ENCODE measurements around the gene PSMA1.

Gene PSMA1

DNA sequence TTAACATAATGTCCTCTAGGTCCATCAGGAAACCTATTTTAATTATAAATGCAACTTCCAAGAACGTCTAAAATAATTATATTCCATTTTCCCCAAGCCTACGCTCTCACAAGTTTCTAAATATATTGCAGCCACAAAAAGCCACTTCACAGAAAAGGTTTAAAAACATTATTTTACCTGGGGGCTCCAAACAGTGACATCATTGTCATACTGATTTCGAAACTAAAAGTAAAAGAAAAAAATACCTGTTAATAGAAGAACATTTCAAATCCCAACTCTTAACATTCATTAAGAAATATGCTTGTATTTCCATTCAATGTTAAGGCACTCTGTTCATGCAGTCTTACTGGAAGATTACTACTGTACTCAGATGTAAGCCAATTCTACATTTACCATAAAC, 1.4 kb downstream of the PSMA1 start:
- Histone ChIP-seq H3K27ac (replicated peaks; ENCODE audit: low read length) (no peak overlapping the region), H3K36me3 (replicated peaks in 1 of 2; ENCODE audit: control insufficient read depth in 2 of 2, insufficient read depth in 2 of 2, low read length in 2 of 2) (peaks cover 5 to 47% of the 10 kb centered on the region in 2 donors), H3K4me1 (ENCODE audit: control insufficient read depth in 2 of 2, insufficient read depth in 1 of 2, low read depth in 1 of 2, low read length in 2 of 2) (peaks cover 1% of the 10 kb centered on the region in 2 donors), H3K9ac (ENCODE audit: low read depth, low read length, poor library complexity) (no peak overlapping the region), H3K23ac (ENCODE audit: low read depth, low read length, poor library complexity) (no peak overlapping the region), H3K14ac (ENCODE audit: low read length) (no peak overlapping the region), H4K8ac (ENCODE audit: low read depth, low read length) (no peak overlapping the region), H3K9me3 (replicated peaks in 1 of 2; ENCODE audit: control insufficient read depth in 2 of 2, insufficient read depth in 1 of 2, low read depth in 1 of 2, low read length in 2 of 2) (no peaks in the 10 kb centered on the region), H3K18ac (ENCODE audit: low read length) (no peak overlapping the region), H2BK12ac (ENCODE audit: low read length) (no peak overlapping the region), H3K4ac (ENCODE audit: low read length) (no peak overlapping the region), H2BK15ac (ENCODE audit: low read length) (no peak overlapping the region), H2BK120ac (ENCODE audit: low read depth, low read length) (no peak overlapping the region), H4K91ac (ENCODE audit: low read depth, low read length, poor library complexity) (no peak overlapping the region), H3K4me3 (ENCODE audit: low read length in 2 of 2) (peak overlapping the region in 1 of 2 donors; percentile 86), H2AK5ac (ENCODE audit: low read depth, low read length) (no peak overlapping the region), H3K79me1 (ENCODE audit: low read depth, low read length) (no peaks in the 10 kb centered on the region), H2AFZ (ENCODE audit: low read length) (no peak overlapping the region), H3K27me3 (ENCODE audit: control insufficient read depth in 3 of 3, insufficient read depth in 3 of 3, low read depth in 1 of 3, low read length in 3 of 3) (no peaks in the 10 kb centered on the region), H3K4me2 (ENCODE audit: insufficient read depth, low read length, poor library complexity, severe bottlenecking) (peak overlapping the region; percentile 11), H2BK5ac (ENCODE audit: low read length) (no peak overlapping the region)
- no CpG with 5 or more reads among the region's 3 CpGs for WGBS, 2 donors (ENCODE audit: extremely low coverage in 2 of 2, insufficient read length in 2 of 2, insufficient replicate concordance in 1 of 2)
- DNase-seq (ENCODE audit: low spot score): no peak

DNA sequence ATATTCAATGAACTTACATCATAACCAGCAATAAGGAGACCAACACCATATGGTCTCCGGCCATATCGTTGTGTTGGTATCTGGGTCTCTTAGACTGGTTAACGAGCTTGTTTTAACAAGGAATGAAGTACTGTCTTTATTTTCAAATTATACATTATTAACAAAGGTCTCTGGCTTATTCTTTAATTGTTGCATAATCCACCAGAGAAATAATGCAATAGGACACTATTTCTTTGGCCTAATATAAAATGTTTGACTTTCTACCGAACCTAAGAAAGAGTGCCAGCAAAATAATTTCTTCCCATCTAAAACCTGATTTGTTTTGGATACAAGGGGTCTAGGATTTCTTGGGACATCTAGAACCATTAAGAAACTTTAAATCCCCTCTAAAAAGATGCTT, 6.4 kb downstream of the PSMA1 start:
- no peaks in the 10 kb centered on the region for H3K9me3 ChIP-seq (replicated peaks in 1 of 2; ENCODE audit: control insufficient read depth in 2 of 2, insufficient read depth in 1 of 2, low read depth in 1 of 2, low read length in 2 of 2)
- no peak overlapping the region for H2BK15ac ChIP-seq (ENCODE audit: low read length)
- no peak overlapping the region for H3K18ac ChIP-seq (ENCODE audit: low read length)
- H3K4me1 ChIP-seq (ENCODE audit: control insufficient read depth in 2 of 2, insufficient read depth in 1 of 2, low read depth in 1 of 2, low read length in 2 of 2): no peaks in the 10 kb centered on the region
- no peak overlapping the region for H3K14ac ChIP-seq (ENCODE audit: low read length)
- no peak overlapping the region for H3K9ac ChIP-seq (ENCODE audit: low read depth, low read length, poor library complexity)
- H2AFZ ChIP-seq (ENCODE audit: low read length): no peak overlapping the region
- no peak overlapping the region for H3K27ac ChIP-seq (replicated peaks; ENCODE audit: low read length)
- no peak overlapping the region for H3K4me2 ChIP-seq (ENCODE audit: insufficient read depth, low read length, poor library complexity, severe bottlenecking)
- H3K27me3 ChIP-seq (ENCODE audit: control insufficient read depth in 3 of 3, insufficient read depth in 3 of 3, low read depth in 1 of 3, low read length in 3 of 3): no peaks in the 10 kb centered on the region
- H3K79me1 ChIP-seq (ENCODE audit: low read depth, low read length): no peaks in the 10 kb centered on the region
- no peak overlapping the region for H2BK5ac ChIP-seq (ENCODE audit: low read length)
- H3K23ac ChIP-seq (ENCODE audit: low read depth, low read length, poor library complexity): no peak overlapping the region
- no peak overlapping the region for H3K4me3 ChIP-seq (ENCODE audit: low read length in 2 of 2)
- H4K8ac ChIP-seq (ENCODE audit: low read depth, low read length): no peak overlapping the region
- no peak overlapping the region for H2BK12ac ChIP-seq (ENCODE audit: low read length)
- no peak overlapping the region for H3K4ac ChIP-seq (ENCODE audit: low read length)
- no peak overlapping the region for H4K91ac ChIP-seq (ENCODE audit: low read depth, low read length, poor library complexity)
- no peak for DNase-seq (ENCODE audit: low spot score)
- H3K36me3 ChIP-seq (replicated peaks in 1 of 2; ENCODE audit: control insufficient read depth in 2 of 2, insufficient read depth in 2 of 2, low read length in 2 of 2): peaks cover 17 to 93% of the 10 kb centered on the region in 2 donors
- H2BK120ac ChIP-seq (ENCODE audit: low read depth, low read length): no peak overlapping the region
- H2AK5ac ChIP-seq (ENCODE audit: low read depth, low read length): no peak overlapping the region
- WGBS, 2 donors (ENCODE audit: extremely low coverage in 2 of 2, insufficient read length in 2 of 2, insufficient replicate concordance in 1 of 2): no CpG with 5 or more reads among the region's 4 CpGs

DNA sequence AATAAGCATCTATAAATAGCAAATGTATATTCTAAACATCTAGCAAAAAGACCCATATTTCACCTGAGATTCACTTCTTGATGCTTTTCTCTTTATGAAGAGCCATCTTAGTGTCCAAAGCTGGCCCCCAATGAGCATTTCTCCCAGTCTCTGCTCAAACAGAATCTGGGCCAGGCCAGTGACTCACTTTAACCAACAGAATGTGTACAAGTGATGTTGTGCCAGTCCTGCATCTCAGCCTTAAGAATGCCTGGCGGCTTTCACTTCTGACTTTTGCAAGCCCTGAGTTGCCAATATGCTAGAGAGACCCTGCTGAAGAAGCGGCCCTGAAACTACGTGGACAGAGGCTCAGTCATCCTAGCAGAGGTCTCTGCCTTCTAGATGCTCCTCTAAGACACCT, 13.7 kb downstream of the PSMA1 start:
- H3K14ac ChIP-seq (ENCODE audit: low read length): no peak overlapping the region
- H2BK15ac ChIP-seq (ENCODE audit: low read length): no peak overlapping the region
- no peak overlapping the region for H2BK12ac ChIP-seq (ENCODE audit: low read length)
- H2AK5ac ChIP-seq (ENCODE audit: low read depth, low read length): no peak overlapping the region
- no peak overlapping the region for H3K4me3 ChIP-seq (ENCODE audit: low read length in 2 of 2)
- H2BK120ac ChIP-seq (ENCODE audit: low read depth, low read length): no peak overlapping the region
- no peaks in the 10 kb centered on the region for H3K27me3 ChIP-seq (ENCODE audit: control insufficient read depth in 3 of 3, insufficient read depth in 3 of 3, low read depth in 1 of 3, low read length in 3 of 3)
- H3K23ac ChIP-seq (ENCODE audit: low read depth, low read length, poor library complexity): no peak overlapping the region
- H3K36me3 ChIP-seq (replicated peaks in 1 of 2; ENCODE audit: control insufficient read depth in 2 of 2, insufficient read depth in 2 of 2, low read length in 2 of 2): peaks cover 22 to 79% of the 10 kb centered on the region in 2 donors
- no peaks in the 10 kb centered on the region for H3K9me3 ChIP-seq (replicated peaks in 1 of 2; ENCODE audit: control insufficient read depth in 2 of 2, insufficient read depth in 1 of 2, low read depth in 1 of 2, low read length in 2 of 2)
- H3K18ac ChIP-seq (ENCODE audit: low read length): no peak overlapping the region
- H2BK5ac ChIP-seq (ENCODE audit: low read length): no peak overlapping the region
- no peak overlapping the region for H4K8ac ChIP-seq (ENCODE audit: low read depth, low read length)
- no peak overlapping the region for H3K9ac ChIP-seq (ENCODE audit: low read depth, low read length, poor library complexity)
- H3K4me2 ChIP-seq (ENCODE audit: insufficient read depth, low read length, poor library complexity, severe bottlenecking): no peak overlapping the region
- no peaks in the 10 kb centered on the region for H3K79me1 ChIP-seq (ENCODE audit: low read depth, low read length)
- no CpG with 5 or more reads among the region's 3 CpGs for WGBS, 2 donors (ENCODE audit: extremely low coverage in 2 of 2, insufficient read length in 2 of 2, insufficient replicate concordance in 1 of 2)
- H4K91ac ChIP-seq (ENCODE audit: low read depth, low read length, poor library complexity): no peak overlapping the region
- DNase-seq (ENCODE audit: low spot score): no peak
- no peak overlapping the region for H2AFZ ChIP-seq (ENCODE audit: low read length)
- H3K4me1 ChIP-seq (ENCODE audit: control insufficient read depth in 2 of 2, insufficient read depth in 1 of 2, low read depth in 1 of 2, low read length in 2 of 2): no peaks in the 10 kb centered on the region
- H3K27ac ChIP-seq (replicated peaks; ENCODE audit: low read length): no peak overlapping the region
- H3K4ac ChIP-seq (ENCODE audit: low read length): no peak overlapping the region

DNA sequence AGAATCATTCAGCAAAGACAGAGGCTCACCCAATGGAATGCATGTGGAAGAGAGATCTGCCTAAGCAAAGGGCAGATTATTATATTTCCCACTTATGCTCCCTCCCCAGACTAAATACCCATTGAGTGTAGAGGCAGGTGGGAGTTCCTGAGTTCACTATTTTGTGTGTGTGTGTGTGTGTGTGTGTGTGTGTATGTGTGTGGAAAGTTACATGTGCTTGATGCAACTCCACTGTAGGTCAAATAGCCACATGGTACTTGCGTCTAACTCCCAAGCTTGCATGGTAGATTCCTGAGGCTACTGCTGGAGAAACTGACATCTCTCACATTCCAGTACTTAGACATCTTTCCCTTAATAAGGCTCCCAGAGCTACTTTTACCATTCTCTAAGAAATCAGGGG, 17.2 kb downstream of the PSMA1 start:
- Histone ChIP-seq H2BK5ac (ENCODE audit: low read length) (no peak overlapping the region), H3K18ac (ENCODE audit: low read length) (no peak overlapping the region), H3K4me3 (ENCODE audit: low read length in 2 of 2) (no peak overlapping the region), H3K4me2 (ENCODE audit: insufficient read depth, low read length, poor library complexity, severe bottlenecking) (no peak overlapping the region), H2AK5ac (ENCODE audit: low read depth, low read length) (no peak overlapping the region), H2BK120ac (ENCODE audit: low read depth, low read length) (no peak overlapping the region), H3K9ac (ENCODE audit: low read depth, low read length, poor library complexity) (no peak overlapping the region), H3K4ac (ENCODE audit: low read length) (no peak overlapping the region), H2BK15ac (ENCODE audit: low read length) (no peak overlapping the region), H2AFZ (ENCODE audit: low read length) (no peak overlapping the region), H3K36me3 (replicated peaks in 1 of 2; ENCODE audit: control insufficient read depth in 2 of 2, insufficient read depth in 2 of 2, low read length in 2 of 2) (peaks cover 17 to 54% of the 10 kb centered on the region in 2 donors), H3K27me3 (ENCODE audit: control insufficient read depth in 3 of 3, insufficient read depth in 3 of 3, low read depth in 1 of 3, low read length in 3 of 3) (no peaks in the 10 kb centered on the region), H3K79me1 (ENCODE audit: low read depth, low read length) (peaks cover 2% of the 10 kb centered on the region), H3K27ac (replicated peaks; ENCODE audit: low read length) (no peak overlapping the region), H4K91ac (ENCODE audit: low read depth, low read length, poor library complexity) (no peak overlapping the region), H4K8ac (ENCODE audit: low read depth, low read length) (no peak overlapping the region), H2BK12ac (ENCODE audit: low read length) (no peak overlapping the region), H3K4me1 (ENCODE audit: control insufficient read depth in 2 of 2, insufficient read depth in 1 of 2, low read depth in 1 of 2, low read length in 2 of 2) (peaks cover 0 to 1% of the 10 kb centered on the region in 2 donors), H3K23ac (ENCODE audit: low read depth, low read length, poor library complexity) (no peak overlapping the region), H3K9me3 (replicated peaks in 1 of 2; ENCODE audit: control insufficient read depth in 2 of 2, insufficient read depth in 1 of 2, low read depth in 1 of 2, low read length in 2 of 2) (peaks cover 0 to 2% of the 10 kb centered on the region in 2 donors), H3K14ac (ENCODE audit: low read length) (no peak overlapping the region)
- no peak for DNase-seq (ENCODE audit: low spot score)
- no CpG with 5 or more reads among the region's 1 CpG for WGBS, 2 donors (ENCODE audit: extremely low coverage in 2 of 2, insufficient read length in 2 of 2, insufficient replicate concordance in 1 of 2)
